ENCODE measurements around the gene PCDHB7. TPM values are rescaled to one million over a fixed set of nuclear protein-coding genes. Genes with fewer than 3 reads are reported as not detected.
"Not testable (repeated sequence)": the region's sequence is repeated elsewhere in the genome, so short reads cannot be mapped to it uniquely, and the experiment has no call there.

PCDHB7 gene
- total and polyA plus RNA-seq, 2 of the 4 experiments (the other 2 are of a cell fraction) = 0.18 to 0.38 TPM

GRCh38 chr5:141182248-141182647 lies 9.8 kb downstream of the PCDHB7 start, which contains the start of gene PCDHB16:
Gene PCDHB16 (plus strand): TSS chr5:141182387. CDS start chr5:141182560, 173 bp downstream.
- no peak within 1 kb of the TSS for H2AK5ac ChIP-seq (ENCODE audit: low read depth, low read length)
- no peaks in the 10 kb centered on the region for H3K27me3 ChIP-seq (ENCODE audit: control insufficient read depth, insufficient read depth, low read length)
- H3K4me1 ChIP-seq (ENCODE audit: control insufficient read depth, insufficient read depth, low read length) = no peaks in the 10 kb centered on the region
- peak within 1 kb of the TSS; percentile 58 for H3K4me3 ChIP-seq (ENCODE audit: insufficient read depth, low read depth, low read length)
- no peak within 1 kb of the TSS for H2BK120ac ChIP-seq (ENCODE audit: low read depth, low read length)
- H3K9me3 ChIP-seq (ENCODE audit: control insufficient read depth, insufficient read depth, low read length) = peaks cover 23% of the 10 kb centered on the region; the same call in 1 of the 2 replicates
- in situ Hi-C loops (cut with MboI; ENCODE audit: low sequenced_read_pairs) (no loop called here), dilution Hi-C loops (cut with HindIII; ENCODE audit: low sequenced_read_pairs, unreplicated experiment) (no loop called here), intact Hi-C loops (cut with micrococcal nuclease) (no loop called here)
- no TSS peak for BruUV-seq (replicated peaks)
- 17% methylated on average over 4 of the region's 13 CpGs; no CpG with 5 or more reads in 1 of the 2 experiments for WGBS, 2 experiments (ENCODE audit: extremely low coverage in 2 of 2, insufficient read length in 1 of 2)
- H3K14ac ChIP-seq (replicated peaks; ENCODE audit: low read depth, low read length) = no peak within 1 kb of the TSS
- H3K18ac ChIP-seq (ENCODE audit: low read depth, low read length) = 0 out of 2 replicates have a peak within 1 kb of the TSS, but pooled peaks have one; percentile 36
- no peaks in the 10 kb centered on the region for H3K79me1 ChIP-seq (ENCODE audit: low read depth in 1 of 2, low read length in 2 of 2)
- ChIA-PET CTCF (interaction anchor here (0.6 to 1.2 kb wide), 5 partner anchors 13 to 382 kb away, joined by 3 to 7 read pairs (median 4); no protein-coding TSS in a partner anchor), POLR2A (ENCODE audit: unreplicated experiment) (no interaction called here)
- H4K20me1 ChIP-seq (ENCODE audit: insufficient read depth, low read length) = no peaks in the 10 kb centered on the region
- no peak within 1 kb of the TSS for H4K8ac ChIP-seq (ENCODE audit: low read depth in 2 of 2, low read length in 2 of 2)
- DNase-seq (peak; percentile 32), ATAC-seq (ENCODE audit: low read depth) (no peak)
- no peak within 1 kb of the TSS for H3K23ac ChIP-seq (ENCODE audit: low read depth, low read length)
- peak within 1 kb of the TSS; percentile 58 for H2AFZ ChIP-seq (replicated peaks; ENCODE audit: low read length, poor library complexity)
- H3K56ac ChIP-seq (ENCODE audit: extremely low read depth, insufficient read depth, low read length) = no peak within 1 kb of the TSS
- H3K27ac ChIP-seq (ENCODE audit: insufficient read depth, low read length) = no peak within 1 kb of the TSS
- H3K36me3 ChIP-seq (ENCODE audit: control insufficient read depth, insufficient read depth, low read length) = no peaks in the 10 kb centered on the region
- H3K4ac ChIP-seq (ENCODE audit: low read depth, low read length) = no peak within 1 kb of the TSS
- 0 out of 2 replicates have a peak within 1 kb of the TSS, but pooled peaks have one; percentile 53 for H4K5ac ChIP-seq (ENCODE audit: low read depth, low read length)
- no peak within 1 kb of the TSS for H2AK9ac ChIP-seq (replicated peaks; ENCODE audit: low read depth, low read length, poor library complexity)
- no peak within 1 kb of the TSS for H2BK20ac ChIP-seq (ENCODE audit: low read depth, low read length)
- no peaks in the 10 kb centered on the region for H3K9me1 ChIP-seq (ENCODE audit: insufficient read depth, low read length)
- H2BK15ac ChIP-seq (ENCODE audit: low read depth, low read length) = no peak within 1 kb of the TSS
- H4K91ac ChIP-seq (ENCODE audit: insufficient read depth, low read depth, low read length) = no peak within 1 kb of the TSS
- H2BK5ac ChIP-seq (ENCODE audit: low read depth, low read length, poor library complexity, severe bottlenecking) = no peak within 1 kb of the TSS
- H3K4me2 ChIP-seq (ENCODE audit: low read depth, low read length) = peak within 1 kb of the TSS; percentile 61; the same call in 1 of the 2 replicates
- TF ChIP-seq POLR2A (IDR thresholded peaks at IDR 0.05; ENCODE audit: low read depth, low read length) (no peak), RAD21 (IDR thresholded peaks at IDR 0.05; ENCODE audit: low read length) (peak; percentile 26; the same call in 1 of the 2 replicates), SMC3 (IDR thresholded peaks at IDR 0.05; ENCODE audit: low read depth, low read length) (peak; percentile 13; the same call in 1 of the 2 replicates), CTCF (conservative IDR thresholded peaks at IDR 0.05; ENCODE audit: low read depth, low read length) (peak; percentile 43)
- H3K9ac ChIP-seq (ENCODE audit: low read depth, low read length) = peak within 1 kb of the TSS; percentile 67

GRCh38 chr5:141184117-141184855 lies 11.8 kb downstream of the PCDHB7 start:
- H3K4me3 ChIP-seq (ENCODE audit: insufficient read depth, low read depth, low read length); intact Hi-C loops (cut with micrococcal nuclease); POLR2A ChIA-PET (ENCODE audit: unreplicated experiment); H3K4me1 ChIP-seq (ENCODE audit: control insufficient read depth, insufficient read depth, low read length); H3K23ac ChIP-seq (ENCODE audit: low read depth, low read length); H2BK5ac ChIP-seq (ENCODE audit: low read depth, low read length, poor library complexity, severe bottlenecking); H2BK120ac ChIP-seq (ENCODE audit: low read depth, low read length); H4K5ac ChIP-seq (ENCODE audit: low read depth, low read length); H3K4ac ChIP-seq (ENCODE audit: low read depth, low read length); H4K91ac ChIP-seq (ENCODE audit: insufficient read depth, low read depth, low read length); H3K9me1 ChIP-seq (ENCODE audit: insufficient read depth, low read length); H3K14ac ChIP-seq (replicated peaks; ENCODE audit: low read depth, low read length); ATAC-seq (ENCODE audit: low read depth); H3K4me2 ChIP-seq (ENCODE audit: low read depth, low read length); CTCF ChIA-PET; H2AFZ ChIP-seq (replicated peaks; ENCODE audit: low read length, poor library complexity); H3K18ac ChIP-seq (ENCODE audit: low read depth, low read length); H3K27me3 ChIP-seq (ENCODE audit: control insufficient read depth, insufficient read depth, low read length); H4K8ac ChIP-seq (ENCODE audit: low read depth in 2 of 2, low read length in 2 of 2); dilution Hi-C loops (cut with HindIII; ENCODE audit: low sequenced_read_pairs, unreplicated experiment); H3K36me3 ChIP-seq (ENCODE audit: control insufficient read depth, insufficient read depth, low read length); H2AK9ac ChIP-seq (replicated peaks; ENCODE audit: low read depth, low read length, poor library complexity); H3K9ac ChIP-seq (ENCODE audit: low read depth, low read length); H2BK15ac ChIP-seq (ENCODE audit: low read depth, low read length); H4K20me1 ChIP-seq (ENCODE audit: insufficient read depth, low read length); H2BK20ac ChIP-seq (ENCODE audit: low read depth, low read length); in situ Hi-C loops (cut with MboI; ENCODE audit: low sequenced_read_pairs); H2AK5ac ChIP-seq (ENCODE audit: low read depth, low read length); H3K27ac ChIP-seq (ENCODE audit: insufficient read depth, low read length); BruUV-seq (replicated peaks); DNase-seq; H3K79me1 ChIP-seq (ENCODE audit: low read depth in 1 of 2, low read length in 2 of 2); H3K56ac ChIP-seq (ENCODE audit: extremely low read depth, insufficient read depth, low read length): not testable (repeated sequence)
- peaks cover 25% of the 10 kb centered on the region; the same call in 1 of the 2 replicates for H3K9me3 ChIP-seq (ENCODE audit: control insufficient read depth, insufficient read depth, low read length)
- WGBS, 2 experiments (ENCODE audit: extremely low coverage in 2 of 2, insufficient read length in 1 of 2) = 60% methylated on average over 1 of the region's 69 CpGs; no CpG with 5 or more reads in 1 of the 2 experiments

Measured in IMR-90 (cell line).